GM19193 (cell line): Measurements from ENCODE around the gene CCBE1.

Source experiments
- POLR2A ChIP-seq: IDR thresholded peaks from 4 replicates; pipeline ENCODE4 v1.6.1; 2011; ENCODE audit not compliant: insufficient read depth, insufficient read length; ENCODE audit errors: extremely low read depth

Gene CCBE1

GRCh38 chr18:59606193-59607077 is 90.8 kb downstream of the CCBE1 start:
- no peak for TF ChIP-seq POLR2A

DNA sequence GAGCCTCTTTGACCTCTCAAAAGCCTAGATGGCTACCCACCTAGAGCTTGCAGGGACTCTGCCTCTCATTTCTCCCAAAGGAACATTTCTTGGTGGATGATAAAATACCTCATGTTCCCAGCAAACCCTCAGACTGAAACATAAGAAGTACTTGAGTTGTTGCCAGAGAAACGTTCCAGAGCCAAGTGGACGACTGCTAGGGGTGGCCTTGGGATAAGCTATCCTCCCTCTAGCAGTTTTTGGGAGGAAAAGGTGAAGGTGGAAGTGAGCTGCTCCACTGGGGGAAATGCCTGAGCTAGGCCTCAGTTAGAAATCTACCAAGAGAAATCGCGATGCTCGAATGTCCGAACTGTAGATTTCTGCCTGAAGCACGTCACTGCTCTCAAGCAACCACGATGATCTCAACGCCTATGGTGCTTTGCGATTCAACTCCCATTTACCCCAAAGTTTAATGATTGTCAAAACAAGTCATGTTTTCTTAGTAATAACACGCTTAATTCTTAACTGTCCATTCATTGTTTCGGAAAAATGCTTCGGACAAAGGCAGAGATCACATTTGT is 91.5 kb downstream of the CCBE1 start:
- no peak for TF ChIP-seq POLR2A

GRCh38 chr18:59604877-59605276 is 92.3 kb downstream of the CCBE1 start:
- TF ChIP-seq POLR2A, result no peak

- no peak for TF ChIP-seq POLR2A
Observed at GRCh38 chr18:59597049-59597448, 100.2 kb downstream of the CCBE1 start.

DNA sequence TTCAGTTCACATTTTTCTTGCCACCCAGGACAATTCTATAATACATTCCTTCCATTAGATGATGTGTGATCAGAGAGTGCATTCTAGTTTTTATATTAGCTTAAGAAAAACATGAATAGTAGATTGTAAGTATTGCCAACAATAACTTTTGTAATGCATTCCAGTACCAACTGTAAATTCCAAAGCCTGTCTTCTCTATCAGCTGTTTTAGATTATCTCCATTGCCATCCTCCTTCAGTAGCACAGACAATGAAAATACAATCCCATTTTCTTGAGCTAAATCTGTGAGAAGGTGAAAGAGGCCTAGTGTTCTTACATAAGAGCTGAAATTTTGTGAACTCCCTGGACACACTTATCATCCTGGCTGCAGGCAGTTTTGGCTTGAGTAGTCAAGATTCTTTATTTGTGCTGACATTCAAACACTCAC is 103.9 kb downstream of the CCBE1 start:
- no peak for TF ChIP-seq POLR2A

DNA sequence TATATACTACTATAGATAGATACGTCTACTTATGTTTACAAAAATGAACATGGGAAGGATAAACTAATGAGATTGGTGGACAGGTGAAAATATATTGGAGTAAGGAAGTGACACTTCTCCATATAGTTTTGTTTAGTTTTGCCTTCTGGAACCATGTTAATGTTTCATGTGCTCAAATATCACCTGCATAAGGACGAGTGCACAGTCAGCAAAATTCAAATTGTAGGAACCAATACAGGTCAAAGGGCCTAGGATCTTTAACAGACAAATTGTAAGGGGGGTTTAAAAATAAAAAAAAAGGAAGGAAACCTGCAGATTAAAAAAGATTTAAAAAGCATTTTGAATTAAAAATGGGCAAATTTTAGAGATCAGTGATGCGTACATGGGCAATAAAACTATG is 104.6 kb downstream of the CCBE1 start:
- TF ChIP-seq POLR2A, result no peak

- no peak for TF ChIP-seq POLR2A
Observed at GRCh38 chr18:59582395-59582794, 114.8 kb downstream of the CCBE1 start.

DNA sequence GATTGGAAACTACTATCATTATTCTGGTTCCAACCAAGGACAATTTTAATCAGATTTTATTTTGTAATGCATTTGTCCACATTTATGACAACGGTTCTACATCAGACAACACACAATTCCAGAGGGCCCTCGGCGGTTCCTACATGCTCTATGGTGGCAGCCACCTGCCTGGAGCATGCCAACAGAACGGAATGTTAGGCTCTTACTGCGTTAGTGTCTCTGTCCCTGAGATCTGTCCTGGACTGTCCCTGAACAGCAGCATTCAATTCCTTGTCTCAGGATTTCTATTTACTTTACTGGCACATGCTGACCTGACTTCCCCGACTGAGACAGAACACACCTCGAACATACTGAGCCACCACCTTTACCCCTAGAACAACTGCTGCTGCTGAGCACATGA is 117.7 kb downstream of the CCBE1 start:
- TF ChIP-seq POLR2A, result no peak

DNA sequence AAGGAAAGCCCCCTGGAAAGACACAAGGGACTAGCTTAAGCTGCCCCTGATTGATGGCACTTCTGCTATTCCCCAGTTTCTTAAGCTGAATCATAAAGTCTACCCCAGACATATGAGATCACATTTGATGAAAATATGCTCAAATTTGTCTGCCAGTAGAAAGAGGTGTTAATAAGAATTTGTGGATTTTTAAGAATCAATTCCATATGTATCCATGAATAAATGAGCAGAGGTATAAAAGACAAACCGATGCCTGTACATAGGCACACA is 119.9 kb downstream of the CCBE1 start:
- TF ChIP-seq POLR2A, result no peak

GRCh38 chr18:59576541-59577385 is 120.5 kb downstream of the CCBE1 start:
- no peak for TF ChIP-seq POLR2A

DNA sequence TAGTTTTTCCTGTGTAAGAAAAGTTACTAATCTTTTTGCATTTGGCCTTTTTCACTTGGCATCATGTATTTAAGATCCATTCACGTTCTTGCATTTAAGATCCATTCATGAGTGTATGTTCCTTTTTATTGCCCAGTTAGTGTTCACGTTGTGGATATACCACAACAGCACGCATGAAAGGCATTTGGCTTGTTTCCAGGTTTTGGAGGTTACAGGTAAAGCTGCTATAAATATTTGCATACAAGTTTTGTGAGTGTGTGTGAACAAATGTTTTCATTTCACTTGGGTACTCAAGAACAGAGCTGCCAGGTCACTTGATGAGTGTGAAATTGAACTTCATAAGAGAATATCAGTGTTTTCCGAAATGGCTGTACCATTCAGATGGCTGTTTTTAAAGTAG is 121.2 kb downstream of the CCBE1 start:
- no peak for TF ChIP-seq POLR2A

DNA sequence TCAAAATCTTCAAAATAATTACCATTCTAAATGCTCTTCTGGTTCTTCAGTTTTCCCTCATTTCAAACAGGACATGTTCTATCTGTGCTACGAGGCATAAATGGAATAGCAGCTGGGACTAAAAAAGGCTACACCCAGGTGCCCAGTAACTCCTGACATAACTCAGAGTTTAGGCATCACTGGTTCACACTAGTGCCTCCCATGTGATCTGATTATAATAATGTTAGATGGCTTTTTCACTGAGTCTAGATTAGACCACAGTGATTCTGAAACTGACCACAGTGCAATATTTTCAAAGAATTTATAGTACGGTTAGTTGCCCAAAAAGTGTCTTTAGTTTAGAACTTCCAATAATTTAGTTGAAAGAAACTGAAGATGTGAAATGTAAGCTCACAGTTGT is 123.3 kb downstream of the CCBE1 start:
- TF ChIP-seq POLR2A, result no peak

DNA sequence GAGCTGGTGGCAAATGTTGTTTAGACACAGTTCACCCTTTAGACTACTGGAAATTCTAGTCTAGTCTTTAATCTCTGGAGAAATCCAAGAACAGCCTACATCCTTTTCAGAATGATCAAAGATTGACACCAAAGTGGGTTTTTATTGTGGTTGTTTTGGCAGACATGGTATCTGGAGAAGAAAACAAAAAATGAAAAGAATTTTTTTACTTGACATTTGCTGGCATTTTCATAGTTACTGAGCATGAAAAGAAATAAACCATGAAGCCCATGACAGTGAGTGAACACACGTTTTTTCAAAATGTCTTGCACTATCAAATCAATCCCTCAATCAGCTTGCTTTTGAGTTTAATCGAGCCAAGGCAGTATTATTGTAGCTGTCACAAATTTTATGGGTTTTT is 125.3 kb downstream of the CCBE1 start:
- TF ChIP-seq POLR2A, result no peak

GRCh38 chr18:59570796-59571195 is 126.4 kb downstream of the CCBE1 start:
- TF ChIP-seq POLR2A, result no peak

- no peak for TF ChIP-seq POLR2A
Observed at GRCh38 chr18:59570101-59570775, 127.0 kb downstream of the CCBE1 start.
